HG02943 (cell line): ENCODE measurements around the gene LAMA3.

Experiments
- ATAC-seq: cut with Tn5 transposase; IDR thresholded peaks from one replicate; pipeline ENCODE4 v1.9.1; 2021; ENCODE audit warnings: mild to moderate bottlenecking, low read depth, moderate library complexity; ENCODE audit not compliant: unreplicated experiment

LAMA3 gene

DNA sequence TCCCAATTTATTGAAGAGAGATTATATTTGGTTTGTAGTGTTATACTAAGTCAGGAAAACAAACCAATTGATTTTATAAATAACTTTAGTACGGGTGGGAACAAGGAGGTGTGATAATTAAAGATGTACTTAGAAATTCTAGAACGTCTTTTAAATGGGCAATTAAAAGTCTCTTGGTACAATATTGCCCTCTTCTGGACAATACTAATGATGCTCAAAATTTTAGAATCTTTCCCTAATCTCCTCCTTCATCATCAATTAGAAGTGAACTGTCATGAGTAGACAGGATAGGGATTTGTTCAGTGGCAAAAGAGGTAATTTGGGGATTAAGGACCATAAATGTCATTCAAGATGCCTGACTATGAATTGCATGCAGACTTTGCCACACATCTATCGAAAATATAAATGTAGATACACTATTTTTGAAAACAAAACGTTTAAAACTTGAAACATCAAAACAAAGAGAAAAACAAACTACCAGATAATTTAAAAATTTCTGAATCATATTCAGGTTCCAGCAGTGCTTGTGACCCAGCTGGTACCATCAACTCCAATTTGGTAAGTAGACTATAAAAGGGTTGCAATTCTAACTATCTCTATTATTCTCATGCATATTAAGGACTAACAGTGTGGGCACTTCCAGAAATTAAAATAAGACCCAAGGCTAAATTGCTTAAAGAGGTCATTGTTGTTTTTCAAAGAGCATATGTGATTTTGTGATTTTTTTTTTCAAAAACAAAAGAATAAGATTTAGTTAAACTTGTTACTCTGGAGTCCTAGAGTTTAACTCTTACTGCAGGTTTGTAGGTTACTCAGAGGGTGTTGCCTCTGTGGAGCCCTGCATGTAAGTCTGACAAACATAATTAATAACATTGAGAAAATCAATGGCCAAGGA is 123.5 kb downstream of the LAMA3 start:
- ATAC-seq: no peak

- ATAC-seq: no peak
These were observed 125.8 kb downstream of the LAMA3 start for GRCh38 chr18:23814991-23815614.

- no peak for ATAC-seq
These were observed 126.8 kb downstream of the LAMA3 start for GRCh38 chr18:23816021-23816420.

GRCh38 chr18:23816740-23817139 is 127.5 kb downstream of the LAMA3 start:
- ATAC-seq: no peak

- no peak for ATAC-seq
These were observed 129.7 kb downstream of the LAMA3 start for GRCh38 chr18:23819001-23819400.

DNA sequence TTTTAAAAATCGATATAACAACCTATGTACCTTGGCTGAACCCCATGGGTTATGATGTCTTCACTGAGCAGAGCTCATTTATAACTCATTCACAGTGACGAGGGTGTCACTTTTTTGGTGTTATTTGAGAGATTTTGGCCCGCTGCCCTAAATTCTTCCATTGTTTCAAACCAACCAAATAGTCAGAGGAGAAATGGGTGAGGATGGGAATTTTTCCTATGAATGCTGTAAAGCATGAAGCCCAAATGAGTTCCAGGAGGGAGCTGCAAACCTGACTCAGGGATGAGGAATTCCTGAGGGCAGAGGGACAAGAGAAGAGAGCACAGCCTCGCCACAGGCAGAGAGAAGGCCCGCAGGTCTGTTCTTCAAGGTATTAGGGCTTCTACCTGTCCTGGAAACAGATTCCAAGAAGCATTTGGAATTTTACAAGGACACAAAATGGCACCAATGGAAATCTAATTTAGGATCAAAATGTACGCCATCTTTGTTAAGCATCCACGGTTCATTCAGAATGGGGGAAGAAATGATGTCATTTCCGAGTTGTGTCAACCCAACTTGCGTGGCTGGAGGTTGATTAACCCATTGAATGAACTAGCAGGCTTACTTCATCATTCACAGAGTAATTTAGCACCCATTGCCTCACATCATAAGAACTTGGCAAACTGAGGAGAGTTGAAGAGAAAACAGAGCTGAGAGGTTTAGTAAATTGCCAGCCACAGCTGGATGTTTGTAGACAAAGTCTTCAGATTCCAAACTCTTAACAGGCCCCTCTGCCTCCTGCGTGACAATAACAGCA is 133.5 kb downstream of the LAMA3 start:
- ATAC-seq: no peak

DNA sequence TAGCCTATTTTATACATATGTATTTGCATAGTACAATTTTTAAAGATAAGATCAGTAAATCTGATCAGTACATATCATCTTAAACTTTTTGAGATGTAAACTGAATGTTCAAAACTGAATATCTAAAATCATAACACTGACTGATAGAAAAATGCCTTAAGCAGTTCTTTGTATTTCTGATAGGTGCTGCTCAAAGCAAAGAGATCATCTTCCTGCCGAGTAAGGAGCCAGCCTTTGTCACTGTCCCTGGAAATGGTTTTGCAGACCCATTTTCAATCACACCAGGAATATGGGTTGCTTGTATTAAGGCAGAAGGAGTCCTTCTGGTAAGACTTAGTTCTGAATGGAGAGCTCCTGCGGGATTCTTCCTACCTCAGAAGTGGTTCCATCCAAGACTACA is 135.0 kb downstream of the LAMA3 start:
- no peak for ATAC-seq

DNA sequence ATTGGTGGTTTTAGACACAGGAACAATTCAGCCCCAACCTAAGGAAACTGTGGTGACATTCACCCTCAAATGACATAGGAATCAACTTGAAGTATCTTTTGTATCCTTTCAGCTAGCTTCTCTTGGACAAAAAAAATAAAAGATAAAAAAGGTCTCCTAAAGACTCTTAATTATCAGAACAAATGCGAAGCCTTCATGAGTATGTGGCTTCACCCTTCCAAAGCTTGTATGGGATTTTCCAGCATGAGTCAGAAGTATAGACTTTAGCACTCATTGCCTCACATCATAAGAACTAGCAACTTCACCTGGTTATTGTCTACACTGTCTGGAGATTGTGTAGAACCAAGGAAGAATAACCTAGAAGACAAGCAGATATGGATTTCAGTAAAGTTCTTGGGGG is 135.4 kb downstream of the LAMA3 start:
- ATAC-seq: no peak

- no peak for ATAC-seq
These were observed 136.2 kb downstream of the LAMA3 start for GRCh38 chr18:23825496-23825895.

DNA sequence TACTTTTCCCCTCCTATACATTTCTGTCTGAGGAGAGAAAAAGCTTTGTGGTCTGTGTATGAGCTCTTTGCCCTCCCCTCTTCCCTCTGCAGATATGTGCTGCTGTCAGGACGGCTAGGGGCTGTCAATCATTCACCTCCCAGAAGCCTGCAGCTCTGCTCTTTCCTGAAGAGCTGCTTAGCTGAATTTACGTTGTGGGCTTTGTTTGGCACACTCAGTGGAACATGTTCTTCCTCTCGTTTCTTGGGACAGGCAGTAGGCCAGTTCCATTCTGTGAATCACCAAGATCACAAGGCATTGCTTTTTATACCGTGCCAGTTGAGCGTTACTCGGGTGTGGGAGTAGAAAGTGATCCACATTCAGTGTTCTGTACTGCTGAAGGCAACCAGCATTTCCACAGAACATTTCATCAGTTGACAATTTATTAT is 136.7 kb downstream of the LAMA3 start:
- peak; percentile 82 for ATAC-seq

- ATAC-seq: no peak
These were observed 137.8 kb downstream of the LAMA3 start for GRCh38 chr18:23826850-23827620.

GRCh38 chr18:23827681-23828080 is 138.4 kb downstream of the LAMA3 start:
- ATAC-seq: no peak

GRCh38 chr18:23828426-23828825 is 139.2 kb downstream of the LAMA3 start:
- peak; percentile 73 for ATAC-seq

GRCh38 chr18:23832911-23833310 is 143.7 kb downstream of the LAMA3 start:
- no peak for ATAC-seq

- ATAC-seq: no peak
These were observed 144.5 kb downstream of the LAMA3 start for GRCh38 chr18:23833714-23834113.

GRCh38 chr18:23835091-23835490 is 145.8 kb downstream of the LAMA3 start:
- ATAC-seq: no peak

DNA sequence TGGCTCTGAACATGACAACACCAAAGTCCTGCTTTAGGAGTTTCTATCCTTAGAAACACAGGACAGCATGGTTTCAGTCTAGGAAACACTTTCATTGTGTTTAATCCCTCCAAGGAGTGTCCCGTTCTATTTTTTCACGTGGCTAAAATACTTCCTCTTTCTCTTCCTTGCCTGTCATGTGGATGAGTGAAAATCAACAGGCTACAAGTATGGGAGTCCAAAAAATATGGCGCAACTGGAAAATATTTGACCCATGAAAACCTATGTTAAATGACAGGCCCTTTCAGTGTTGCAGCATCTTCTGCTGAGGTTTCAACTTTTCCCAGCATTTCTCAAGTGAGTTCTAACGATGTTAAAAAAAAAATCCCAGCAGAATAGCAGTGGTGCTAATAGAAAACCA is 146.3 kb downstream of the LAMA3 start:
- ATAC-seq: no peak

DNA sequence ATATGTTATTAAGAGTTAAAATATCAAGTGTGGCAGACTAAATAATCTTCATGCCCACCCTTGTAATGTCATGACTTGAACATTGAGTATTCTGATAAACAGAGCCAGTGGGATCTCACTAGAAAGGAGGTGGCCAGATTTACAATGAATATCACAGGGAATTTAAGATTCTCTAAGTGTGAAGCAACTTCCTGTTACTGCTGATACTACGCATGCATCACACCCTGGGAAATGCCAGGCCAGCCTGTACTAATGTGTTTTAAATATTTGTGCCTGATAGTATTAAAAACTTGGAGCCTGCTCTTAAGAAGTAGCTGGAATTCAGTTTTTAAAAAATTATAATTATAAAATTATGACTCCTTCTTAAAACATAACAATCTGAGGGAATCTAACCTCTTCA is 148.3 kb downstream of the LAMA3 start:
- no peak for ATAC-seq

- ATAC-seq: no peak
These were observed 149.0 kb downstream of the LAMA3 start for GRCh38 chr18:23838233-23838632.

DNA sequence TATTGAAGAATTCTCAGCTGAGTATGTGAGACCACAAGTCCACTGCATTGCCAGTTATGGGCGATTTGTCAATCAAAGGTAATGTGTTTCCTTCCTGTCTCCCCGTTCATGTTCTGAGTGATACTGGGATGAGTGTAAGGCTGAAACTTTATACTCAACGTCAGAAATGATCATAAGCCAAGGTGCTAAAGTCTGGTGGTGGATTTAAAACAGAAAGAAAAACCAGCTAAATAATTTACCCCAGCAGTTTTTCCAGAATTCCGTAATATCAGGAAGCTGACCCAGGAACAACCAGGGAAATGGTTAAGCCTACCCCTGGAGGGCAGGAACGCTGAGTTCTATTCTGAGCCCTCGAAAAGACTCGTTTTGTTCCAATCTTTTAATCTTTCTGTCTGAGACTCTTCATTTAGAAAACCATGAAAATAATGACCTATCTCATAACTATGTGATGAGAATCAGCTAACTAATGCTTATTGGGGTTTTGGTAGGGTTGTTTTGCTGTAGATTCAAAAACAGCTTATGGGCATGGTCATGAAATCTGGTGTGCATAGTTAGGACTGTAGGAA is 149.6 kb downstream of the LAMA3 start:
- ATAC-seq: no peak
